ENCODE results near the gene ARHGEF19.
"Not testable (repeated sequence)": the region's sequence is repeated elsewhere in the genome, so short reads cannot be mapped to it uniquely, and the experiment has no call there.

The ARHGEF19 gene

DNA sequence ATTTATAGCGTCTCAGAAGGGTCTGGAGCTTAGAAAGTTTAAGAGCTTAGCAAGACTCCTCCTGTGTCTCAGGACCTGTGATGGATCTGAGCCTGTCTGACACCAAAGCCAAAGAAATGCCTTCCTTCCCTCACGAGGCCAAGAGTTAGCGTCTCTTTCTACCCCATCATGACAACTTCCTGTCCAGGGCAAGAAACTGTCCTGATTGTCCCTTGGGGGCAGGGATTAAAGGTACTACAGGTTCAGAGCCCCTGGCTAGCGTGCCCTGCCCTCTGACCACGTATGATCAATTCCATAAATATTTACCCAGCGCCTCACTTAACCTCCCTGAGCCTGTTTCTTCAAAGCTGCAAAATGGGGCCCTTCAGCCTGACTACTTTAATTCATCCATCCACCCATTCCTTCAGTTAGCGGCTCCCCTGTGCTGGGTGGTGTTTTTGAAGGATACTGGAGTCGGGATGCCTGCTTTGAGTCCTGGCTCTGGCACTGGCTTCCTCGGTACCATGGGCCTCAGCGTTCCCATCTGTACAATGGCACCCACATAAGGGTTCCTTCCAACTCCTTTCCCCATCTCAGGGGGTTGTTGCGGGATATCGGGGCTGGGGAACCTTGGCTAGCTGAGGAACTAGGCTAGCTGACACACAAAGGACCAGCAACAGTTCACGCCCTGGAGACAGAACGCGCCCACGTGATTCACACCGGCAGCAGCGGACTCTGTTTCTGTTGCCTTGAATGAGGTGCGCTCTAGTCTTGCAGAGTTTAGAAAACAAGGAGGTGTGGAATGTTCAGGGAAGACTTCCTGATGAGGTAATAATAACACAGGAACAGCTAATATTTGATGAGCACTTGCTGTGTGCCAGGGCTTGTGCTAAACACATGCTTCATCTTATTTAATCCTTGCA is 33.6 kb downstream of the ARHGEF19 start:
- DNase-seq: no peak

- no peak for DNase-seq
These were observed 35.1 kb downstream of the ARHGEF19 start for GRCh38 chr1:16177306-16177705.

GRCh38 chr1:16176653-16177052 is 35.8 kb downstream of the ARHGEF19 start:
- no peak for DNase-seq

- DNase-seq: no peak
These were observed 36.6 kb downstream of the ARHGEF19 start for GRCh38 chr1:16175610-16176553.

DNA sequence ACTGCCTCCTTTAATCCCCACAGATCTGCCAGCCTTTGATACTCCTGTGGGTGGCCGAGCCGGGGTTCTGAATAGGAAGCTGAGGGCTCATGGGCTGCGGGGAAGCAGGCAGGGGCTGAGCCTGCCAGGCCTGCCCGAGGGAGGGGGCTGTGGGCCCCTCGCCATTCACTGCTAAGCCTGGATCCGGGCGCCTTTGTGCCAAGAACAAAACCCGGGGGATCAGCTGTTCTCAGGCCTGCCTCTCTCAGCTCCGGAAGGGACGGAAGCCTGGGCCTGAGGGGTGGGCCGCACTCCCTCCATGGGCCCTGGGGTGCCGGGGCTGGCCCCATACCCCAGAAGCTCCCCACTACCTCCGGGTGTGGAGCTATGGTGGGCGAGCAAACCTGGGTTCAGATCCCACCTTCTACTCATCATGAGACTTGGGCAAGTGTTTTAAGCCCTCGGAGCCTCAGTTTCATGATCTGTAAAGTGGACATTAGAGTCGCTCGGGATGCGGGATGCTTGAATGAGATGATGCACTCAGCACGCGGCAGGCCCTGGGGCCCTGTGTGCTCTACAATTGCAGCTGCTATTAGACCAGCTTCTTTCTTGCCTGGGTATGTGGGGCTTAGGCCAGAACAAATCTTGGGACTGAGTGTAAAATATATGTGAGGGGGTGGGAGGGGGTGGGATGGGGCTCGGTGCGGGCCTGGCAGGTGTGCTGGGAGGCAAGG is 37.4 kb downstream of the ARHGEF19 start:
- DNase-seq: no peak

DNA sequence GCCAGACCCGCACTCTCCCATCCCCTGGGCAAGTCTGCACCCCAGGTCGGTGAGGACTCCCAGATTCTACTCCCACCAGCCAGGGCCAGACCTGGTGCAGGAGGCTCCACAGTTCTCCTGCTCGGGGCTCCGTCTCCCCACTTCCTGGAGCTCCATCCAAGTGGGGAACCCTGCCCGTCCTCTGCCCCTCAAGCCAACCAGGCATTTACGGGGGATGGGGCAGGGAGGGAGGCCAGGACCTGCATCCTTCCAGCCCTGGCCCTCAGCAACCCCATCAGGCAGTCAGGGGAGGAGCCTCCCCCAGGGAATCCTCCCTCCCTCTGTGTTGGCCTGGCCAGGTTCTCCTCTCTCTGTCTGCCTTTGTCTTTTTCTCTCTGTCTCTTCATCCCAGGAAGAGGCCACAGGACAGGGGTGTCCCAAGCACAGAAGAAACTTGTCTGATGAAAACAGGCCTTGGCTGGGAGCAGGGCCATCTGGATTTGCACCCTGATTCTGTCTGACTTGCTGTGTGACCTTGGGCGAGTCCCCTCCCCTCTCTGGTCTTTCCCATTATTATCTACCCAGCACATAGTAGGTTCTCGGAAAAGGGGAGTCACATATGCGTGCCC is 38.1 kb downstream of the ARHGEF19 start:
- no peak for DNase-seq

DNA sequence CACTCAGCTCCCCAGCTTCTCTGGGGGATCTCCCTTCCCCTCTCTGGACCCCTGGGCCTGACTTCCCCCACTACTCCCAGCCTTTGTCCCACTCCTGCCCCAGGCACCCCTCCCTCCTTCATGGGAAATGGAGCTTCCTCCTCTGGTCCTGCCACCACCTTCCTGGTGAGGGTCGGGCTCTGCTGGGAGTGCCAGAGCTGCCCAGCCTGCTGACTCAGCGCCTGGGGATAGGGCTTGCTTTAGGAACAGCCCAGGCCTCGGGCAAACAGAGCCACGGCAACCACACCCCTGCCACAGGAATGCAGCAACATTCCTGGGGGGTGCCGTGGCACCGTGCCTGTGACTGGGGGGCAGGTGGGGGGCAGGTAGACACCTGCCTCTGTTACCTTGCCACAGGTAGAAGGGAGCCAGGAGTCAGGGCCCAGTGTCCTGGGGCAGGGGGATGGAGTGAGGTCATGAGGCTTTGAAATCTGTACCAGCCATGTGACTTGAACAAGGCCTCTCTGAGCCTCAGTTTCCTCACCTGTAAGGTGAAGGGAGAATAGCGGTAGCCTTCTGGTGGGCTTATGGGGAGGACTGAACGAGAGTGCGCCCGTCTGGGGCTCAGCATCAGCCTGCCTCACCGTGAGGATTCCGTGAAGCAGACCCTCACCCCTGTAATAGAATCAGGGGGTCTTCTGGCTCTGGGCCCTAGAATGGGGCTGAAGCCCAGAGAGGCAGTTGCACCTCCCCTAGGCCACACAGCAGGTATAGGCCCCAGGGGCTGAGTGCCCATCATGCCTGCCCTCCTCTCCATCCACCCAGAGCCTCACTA is 38.8 kb downstream of the ARHGEF19 start:
- no peak for DNase-seq

DNA sequence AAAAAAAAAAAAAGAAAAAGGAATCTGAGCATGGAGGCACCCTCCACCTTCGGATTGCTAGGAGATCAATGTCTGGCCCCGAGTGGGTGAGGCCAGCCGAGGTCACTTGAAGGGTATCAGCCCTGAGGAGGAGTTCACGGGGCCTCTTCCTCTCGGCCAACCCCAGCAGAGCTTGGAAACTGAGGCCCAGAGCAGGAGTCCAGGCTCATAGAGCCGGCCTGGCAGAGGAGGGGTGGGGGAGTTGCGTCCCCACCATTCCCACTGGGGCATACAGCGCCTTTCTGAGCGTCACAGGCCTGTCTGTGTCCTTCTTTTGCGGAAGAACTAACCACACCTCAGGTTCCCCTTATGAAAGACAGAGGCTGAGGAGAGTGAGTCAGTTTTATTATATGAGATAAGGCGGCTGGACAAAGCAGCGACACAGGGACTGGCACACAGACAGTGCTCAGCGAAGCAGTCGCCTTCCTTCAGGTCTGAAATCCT is 39.4 kb downstream of the ARHGEF19 start:
- no peak for DNase-seq

DNA sequence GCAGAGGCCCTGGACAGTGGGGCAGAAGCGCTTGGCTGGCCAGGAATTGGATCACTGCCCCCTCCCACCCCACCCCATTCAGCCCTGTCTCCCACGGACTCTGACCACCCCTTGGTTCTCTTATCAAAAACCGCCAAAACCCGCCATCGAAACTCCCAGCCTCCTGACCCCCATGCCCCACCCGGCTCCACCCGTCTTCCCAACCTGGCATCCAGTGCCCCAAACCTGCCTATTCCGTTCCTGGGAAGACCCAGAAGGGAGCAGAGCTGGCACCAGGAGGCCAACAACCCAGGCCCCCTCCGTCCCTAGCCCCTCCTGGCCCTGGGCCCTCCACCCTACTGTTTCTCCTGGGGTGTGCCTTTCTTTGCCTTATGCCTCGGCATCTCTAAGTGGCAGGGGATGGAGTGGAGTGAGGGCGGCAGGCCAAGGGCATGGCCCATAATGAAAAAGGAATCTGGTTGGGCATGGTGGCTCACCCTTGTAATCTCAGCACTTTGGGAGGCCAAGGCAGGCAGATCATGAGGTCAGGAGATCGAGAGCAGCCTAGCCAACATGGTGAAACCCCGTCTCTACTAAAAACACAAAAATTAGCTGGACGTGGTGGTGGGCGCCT is 40.1 kb downstream of the ARHGEF19 start:
- no peak for DNase-seq

GRCh38 chr1:16171314-16172151 is 40.9 kb downstream of the ARHGEF19 start:
- no peak for DNase-seq

GRCh38 chr1:16170283-16170673 is 42.2 kb downstream of the ARHGEF19 start:
- DNase-seq: no peak

GRCh38 chr1:16168622-16169360 is 43.7 kb downstream of the ARHGEF19 start:
- no peak for DNase-seq

DNA sequence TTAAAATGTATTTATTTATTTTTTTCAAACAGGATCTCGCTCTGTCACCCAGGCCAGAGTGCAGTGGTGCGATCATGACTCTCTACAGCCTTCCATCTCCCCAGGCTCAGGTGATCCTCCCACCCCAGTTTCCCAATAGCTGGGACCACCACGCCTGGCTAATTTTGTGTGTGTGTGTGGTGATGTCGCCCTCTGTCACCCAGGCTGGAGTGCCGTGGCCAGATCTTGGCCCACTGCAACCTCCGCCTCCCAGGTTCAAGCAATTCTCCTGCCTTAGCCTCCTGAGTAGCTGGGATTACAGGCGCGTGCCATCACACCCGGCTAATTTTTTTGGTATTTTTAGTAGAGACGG is 44.3 kb downstream of the ARHGEF19 start:
- not testable (repeated sequence) for DNase-seq

- DNase-seq: peak; percentile 80
These were observed 44.9 kb downstream of the ARHGEF19 start for GRCh38 chr1:16167331-16168143.

GRCh38 chr1:16166117-16166516 is 46.3 kb downstream of the ARHGEF19 start:
- DNase-seq: no peak

GRCh38 chr1:16165548-16165947 is 46.9 kb downstream of the ARHGEF19 start:
- no peak for DNase-seq

DNA sequence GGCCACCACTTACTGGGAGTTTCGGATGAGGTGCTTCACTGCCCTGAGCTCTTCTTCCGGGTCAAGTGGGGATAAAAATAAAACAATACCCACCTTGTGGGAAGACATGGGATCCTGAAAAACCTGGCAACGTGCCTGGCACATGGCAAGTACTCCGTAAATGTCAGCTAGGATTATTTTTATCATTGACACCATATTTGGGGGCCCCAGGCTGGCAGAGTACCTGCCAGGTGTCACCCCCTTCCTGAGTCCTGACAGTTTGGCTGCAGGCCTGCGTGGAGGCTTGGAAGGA is 47.4 kb downstream of the ARHGEF19 start:
- DNase-seq: no peak

- no peak for DNase-seq
These were observed 48.0 kb downstream of the ARHGEF19 start for GRCh38 chr1:16164213-16165072.

Measured in CD4-positive, alpha-beta T cell treated with Interleukin-12 subunit alpha and Interleukin-12 subunit beta, for 1 hour (primary cell).